NCI-H748 (cell line): ENCODE measurements around the gene BAIAP2L2.
"Not testable (repeated sequence)": the region's sequence is repeated elsewhere in the genome, so short reads cannot be mapped to it uniquely, and the experiment has no call there.

Experiments used
- DNase-seq: peaks from one replicate; lab custom pipeline; 2025; ENCODE audit not compliant: unreplicated experiment; lab: John Stamatoyannopoulos, UW

Gene BAIAP2L2

GRCh38 chr22:38081941-38082828 lies 28.3 kb downstream of the BAIAP2L2 start:
- peak; percentile 5 for DNase-seq

GRCh38 chr22:38081636-38081940 lies 28.9 kb downstream of the BAIAP2L2 start:
- DNase-seq = no peak

- peak; percentile 64 for DNase-seq
These were observed 29.4 kb downstream of the BAIAP2L2 start for GRCh38 chr22:38080850-38081635.

GRCh38 chr22:38080474-38080849 lies 30.0 kb downstream of the BAIAP2L2 start:
- no peak for DNase-seq

GRCh38 chr22:38079804-38080203 lies 30.7 kb downstream of the BAIAP2L2 start:
- DNase-seq = no peak

GRCh38 chr22:38079208-38079607 lies 31.3 kb downstream of the BAIAP2L2 start:
- DNase-seq = not testable (repeated sequence)

GRCh38 chr22:38078046-38078840 lies 32.2 kb downstream of the BAIAP2L2 start:
- no peak for DNase-seq

- no peak for DNase-seq
These were observed 32.9 kb downstream of the BAIAP2L2 start for GRCh38 chr22:38077595-38077994.

- no peak for DNase-seq
These were observed 33.4 kb downstream of the BAIAP2L2 start for GRCh38 chr22:38077096-38077495.

- DNase-seq = no peak
These were observed 34.5 kb downstream of the BAIAP2L2 start for GRCh38 chr22:38075961-38076360.

DNA sequence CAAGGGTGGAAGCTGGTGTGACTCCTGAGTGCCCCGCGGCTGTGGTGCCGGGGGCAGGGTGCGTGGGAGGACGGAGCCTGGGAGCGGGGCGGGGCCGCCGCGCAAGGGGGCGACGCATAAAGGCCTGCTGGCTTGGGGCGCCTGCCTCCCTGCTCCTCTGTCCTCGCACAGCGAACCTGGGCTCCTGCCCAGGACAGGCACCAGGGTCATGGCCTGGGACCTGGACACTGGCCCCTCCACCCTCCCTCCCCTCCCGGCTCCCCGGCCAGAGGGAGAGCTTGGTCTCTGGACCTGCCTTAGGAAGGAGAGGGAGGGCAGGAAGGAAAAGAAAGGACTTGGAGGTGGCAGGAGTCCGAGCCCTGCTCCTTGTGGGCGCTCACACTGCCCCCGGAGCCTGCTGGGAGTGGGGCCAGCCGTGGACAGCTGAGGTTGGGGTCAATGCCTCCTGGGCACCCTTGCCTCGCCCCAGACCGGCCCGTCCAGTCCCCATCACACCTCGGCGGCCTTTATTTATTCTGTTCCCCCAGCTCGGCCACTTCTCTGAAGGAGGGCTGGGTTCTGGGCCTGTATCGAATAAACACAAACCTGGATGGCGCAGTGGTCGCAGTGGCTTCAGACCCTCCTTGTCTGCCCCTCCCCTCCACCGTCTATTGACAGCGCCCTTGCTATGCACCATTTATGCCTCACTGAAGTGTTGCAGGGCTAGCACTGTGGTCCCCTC lies 35.2 kb downstream of the BAIAP2L2 start:
- DNase-seq = no peak

GRCh38 chr22:38074181-38075104 lies 36.0 kb downstream of the BAIAP2L2 start:
- DNase-seq = no peak

- no peak for DNase-seq
These were observed 37.0 kb downstream of the BAIAP2L2 start for GRCh38 chr22:38073150-38074130.

DNA sequence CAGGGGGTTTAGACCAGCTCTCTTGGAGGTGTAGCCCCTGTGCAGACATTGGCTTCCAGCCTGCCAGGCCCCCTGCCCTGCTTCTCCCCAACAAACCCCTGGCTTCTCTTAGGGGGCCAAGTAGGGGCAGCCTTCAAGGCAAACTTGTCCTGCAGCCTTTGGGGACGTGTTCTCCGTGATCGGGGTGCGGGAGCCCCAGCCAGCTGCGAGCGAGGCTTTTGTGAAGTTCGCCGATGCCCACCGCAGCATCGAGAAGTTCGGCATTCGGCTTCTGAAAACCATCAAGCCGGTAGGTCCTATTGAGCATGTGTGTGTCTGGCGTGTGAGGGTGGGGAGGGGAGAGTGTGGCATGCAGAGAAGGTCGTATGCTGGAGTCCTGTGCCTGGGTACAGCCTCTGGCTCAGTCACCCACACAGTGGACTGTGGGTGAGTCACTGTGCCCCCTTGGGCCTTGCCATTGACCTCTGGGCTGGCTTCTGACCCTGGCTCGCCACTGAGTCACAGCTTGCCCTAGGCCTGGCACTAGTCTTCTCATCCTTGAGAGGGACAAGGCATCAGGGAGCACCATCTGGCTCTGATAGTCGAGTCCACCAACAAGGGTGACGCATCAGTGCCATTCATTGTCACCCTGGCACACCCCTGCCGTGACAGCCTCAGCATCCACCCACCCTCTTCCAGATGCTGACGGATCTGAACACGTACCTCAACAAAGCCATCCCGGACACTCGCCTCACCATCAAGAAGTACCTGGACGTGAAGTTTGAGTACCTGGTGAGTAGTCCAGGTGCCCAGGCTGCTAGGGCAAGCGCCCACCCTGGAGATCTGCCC lies 37.9 kb downstream of the BAIAP2L2 start:
- no peak for DNase-seq

DNA sequence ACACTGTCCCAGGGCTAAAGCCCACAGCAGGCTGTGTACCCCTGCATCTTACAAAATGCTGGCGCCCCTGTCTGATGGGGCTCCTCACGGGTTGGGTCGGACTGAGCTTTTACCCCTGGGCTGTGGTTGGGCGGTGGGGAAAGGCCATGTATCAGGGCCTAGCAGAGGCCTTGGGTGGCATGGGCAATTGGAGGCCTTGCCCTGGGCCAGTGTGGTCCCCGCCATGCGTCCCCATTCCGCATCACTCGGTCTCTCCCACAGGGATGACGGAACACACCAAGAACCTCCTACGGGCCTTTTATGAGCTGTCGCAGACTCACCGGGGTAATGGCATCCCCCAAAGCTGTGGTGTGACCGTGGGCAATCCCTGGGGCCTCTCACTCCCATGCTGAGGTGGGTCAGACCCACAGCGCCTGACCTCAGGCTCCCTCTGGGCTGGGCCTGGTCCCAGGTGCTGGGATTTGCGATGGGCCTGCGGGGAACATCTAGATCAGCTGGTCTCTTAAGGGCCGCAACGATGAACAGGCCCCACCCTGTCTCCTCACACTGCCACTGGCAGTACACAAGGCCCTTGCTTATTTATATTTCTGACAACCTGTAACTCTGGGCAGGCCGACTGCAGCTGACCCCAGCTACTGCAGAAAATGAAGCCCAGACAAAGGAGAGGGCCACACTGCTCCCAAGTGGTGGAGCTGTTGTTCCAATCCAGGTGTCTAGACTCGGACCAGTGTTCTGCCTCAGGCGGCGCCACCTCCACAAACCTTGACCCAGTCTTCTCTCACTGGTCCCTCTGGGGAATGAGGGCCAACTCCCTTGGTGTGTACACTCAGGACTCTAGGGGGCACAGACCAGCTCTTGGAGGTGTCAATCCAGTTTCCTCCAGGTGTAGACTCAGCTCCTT lies 38.8 kb downstream of the BAIAP2L2 start:
- DNase-seq = no peak

DNA sequence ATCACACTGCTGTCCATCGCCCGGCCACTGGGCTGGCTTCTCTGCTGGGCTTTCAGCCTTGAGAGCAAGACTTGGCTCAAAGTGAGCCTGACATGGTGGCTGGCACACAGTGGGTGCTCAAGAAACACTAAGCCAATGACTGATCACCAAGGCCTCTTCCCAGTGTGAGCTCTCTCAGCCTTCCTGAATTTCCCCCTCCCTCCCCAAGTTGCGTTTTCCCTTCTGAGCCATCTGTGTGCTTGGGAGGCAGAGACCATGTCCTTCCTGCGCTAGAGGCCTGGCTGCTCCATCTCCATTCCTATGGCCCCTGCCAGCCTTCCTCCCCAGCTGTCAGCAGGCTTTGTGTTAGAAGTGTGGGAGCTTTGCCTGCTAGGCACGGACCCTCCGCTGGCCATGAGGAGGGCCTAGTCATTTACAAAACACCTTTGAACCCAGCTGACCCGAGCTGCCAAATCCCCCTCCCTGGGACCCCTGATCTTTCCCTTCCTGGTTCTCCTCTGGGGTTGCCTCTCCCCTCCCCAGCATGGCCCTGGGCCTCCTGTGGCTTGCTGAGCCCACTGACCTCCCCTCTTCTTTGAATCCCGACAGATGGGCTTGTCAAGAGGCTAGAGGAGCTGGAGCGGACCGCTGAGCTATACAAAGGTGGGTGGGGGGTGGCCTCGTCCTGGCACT lies 40.1 kb downstream of the BAIAP2L2 start:
- no peak for DNase-seq
